ENCODE measurements around the gene SLAMF1.

- TF ChIP-seq CTCF (IDR thresholded peaks at IDR 0.05) = no peak
- TF ChIP-seq EZH2 (IDR thresholded peaks at IDR 0.05; ENCODE audit: borderline replicate concordance, insufficient read depth, low read depth, low read length, poor library complexity, severe bottlenecking) = no peak
These were observed 4.6 kb downstream of the SLAMF1 start for GRCh38 chr1:160642281-160642644.
